HG02571 (cell line): ENCODE measurements around the gene FIBP.
"Not testable (repeated sequence)": the region's sequence is repeated elsewhere in the genome, so short reads cannot be mapped to it uniquely, and the experiment has no call there.

Experiments
- ATAC-seq: cut with Tn5 transposase; IDR thresholded peaks from one replicate; pipeline ENCODE4 v1.9.1; 2021; ENCODE audit warnings: mild to moderate bottlenecking, moderate library complexity; ENCODE audit not compliant: unreplicated experiment

FIBP gene

GRCh38 chr11:65849366-65849765 is 38.9 kb downstream of the FIBP start:
- ATAC-seq, result no peak

GRCh38 chr11:65848693-65849092 is 39.6 kb downstream of the FIBP start:
- ATAC-seq, result not testable (repeated sequence)

DNA sequence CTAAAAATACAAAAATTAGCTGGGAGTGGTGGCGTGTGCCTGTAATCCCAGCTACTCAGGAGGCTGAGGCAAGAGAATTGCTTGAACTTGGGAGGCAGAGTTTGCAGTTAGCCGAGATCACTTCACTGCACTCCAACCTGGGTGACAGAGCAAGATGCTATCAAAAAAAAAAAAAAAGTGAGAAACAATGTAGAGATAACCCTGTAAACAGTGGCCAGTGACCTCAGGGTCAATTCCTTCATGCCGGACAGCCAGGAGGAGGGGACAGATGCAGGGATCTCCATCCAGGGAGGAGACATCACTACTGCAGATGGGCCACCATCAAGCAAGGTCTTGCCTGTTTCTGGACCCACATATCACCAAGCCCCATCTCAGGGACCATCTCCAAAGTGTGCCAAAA is 40.5 kb downstream of the FIBP start:
- ATAC-seq, result no peak

- ATAC-seq, result no peak
Observed at GRCh38 chr11:65844231-65844872, 43.9 kb downstream of the FIBP start.

DNA sequence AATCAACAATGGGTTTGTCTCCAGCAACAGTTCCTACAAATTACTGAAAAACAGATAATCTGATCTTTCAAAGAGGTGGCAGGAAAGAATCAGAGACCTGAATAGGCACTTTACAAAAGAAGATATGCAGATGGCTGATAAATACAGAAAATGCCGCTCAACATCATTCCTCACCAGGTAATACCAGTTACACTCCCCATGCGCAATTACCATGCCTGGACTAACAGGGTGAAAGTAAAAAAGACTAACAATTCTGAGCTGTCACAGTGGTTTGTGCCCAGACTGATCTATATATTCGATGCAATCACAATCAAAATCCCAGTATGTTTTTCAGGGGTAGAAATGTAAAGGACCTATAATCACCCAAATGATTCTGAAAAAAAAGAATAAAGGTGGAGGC is 44.5 kb downstream of the FIBP start:
- no peak for ATAC-seq

DNA sequence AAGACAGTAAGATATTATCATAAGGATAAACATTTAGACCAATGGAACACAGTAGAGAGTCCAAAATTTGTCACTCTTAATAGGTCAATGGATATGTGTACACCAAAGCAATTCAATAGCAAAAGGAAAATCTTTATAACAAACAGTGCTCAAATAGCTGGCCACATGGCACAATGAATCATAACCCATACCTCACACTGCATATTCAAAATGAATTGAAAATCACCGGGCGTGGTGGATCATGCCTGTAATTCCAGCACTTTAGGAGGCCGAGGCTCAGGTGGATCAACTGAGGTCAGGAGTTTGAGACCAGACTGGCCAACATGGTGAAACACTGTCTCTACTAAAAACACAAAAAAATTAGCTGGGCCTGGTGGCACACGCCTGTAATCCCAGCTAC is 46.1 kb downstream of the FIBP start:
- no peak for ATAC-seq

GRCh38 chr11:65834202-65834601 is 54.1 kb downstream of the FIBP start:
- ATAC-seq, result no peak
